IgD-negative memory B cell (primary cell): Measurements from ENCODE around the gene POLR2A. TPM values are rescaled to one million over a fixed set of nuclear protein-coding genes. Genes with fewer than 3 reads are reported as not detected.

Source experiments
- H3K27ac Mint-ChIP-seq, 3 donors: one replicate each; pipeline ENCODE4 v1.8.0; 2020 to 2022; ENCODE audit warnings: mild to moderate bottlenecking in 3 of 3, mixed read lengths in 3 of 3, moderate library complexity in 1 of 3
- H3K27me3 Mint-ChIP-seq: one replicate; pipeline ENCODE4 v1.8.0; 2021; ENCODE audit warnings: mixed read lengths
- H3K36me3 Mint-ChIP-seq: one replicate; pipeline ENCODE4 v1.8.0; 2020; ENCODE audit warnings: mild to moderate bottlenecking, mixed read lengths
- H3K4me1 Mint-ChIP-seq, 3 donors: one replicate each; pipeline ENCODE4 v1.8.0; 2020 to 2022; ENCODE audit warnings: mixed read lengths in 3 of 3, mild to moderate bottlenecking in 1 of 3
- H3K4me3 Mint-ChIP-seq, 4 donors: one replicate each; pipeline ENCODE4 v1.8.0; 2020 to 2022; ENCODE audit warnings: mild to moderate bottlenecking in 4 of 4, mixed read lengths in 4 of 4, moderate library complexity in 3 of 4
- H3K9me3 Mint-ChIP-seq, 3 donors: one replicate each; pipeline ENCODE4 v1.8.0; 2020 to 2021; ENCODE audit warnings: mixed read lengths in 3 of 3, mild to moderate bottlenecking in 1 of 3
- polyA plus RNA-seq: library from polyadenylated mRNA; unstranded; fragments of 300-500 nt; fragmentation: Illumina TruSeq; gene quantifications from one replicate; pipeline ENCODE4 v1.2.3, GENCODE V29; 2021

The POLR2A gene
- polyA plus RNA-seq, 1 donor from 2014 or later: 55.7 TPM

DNA sequence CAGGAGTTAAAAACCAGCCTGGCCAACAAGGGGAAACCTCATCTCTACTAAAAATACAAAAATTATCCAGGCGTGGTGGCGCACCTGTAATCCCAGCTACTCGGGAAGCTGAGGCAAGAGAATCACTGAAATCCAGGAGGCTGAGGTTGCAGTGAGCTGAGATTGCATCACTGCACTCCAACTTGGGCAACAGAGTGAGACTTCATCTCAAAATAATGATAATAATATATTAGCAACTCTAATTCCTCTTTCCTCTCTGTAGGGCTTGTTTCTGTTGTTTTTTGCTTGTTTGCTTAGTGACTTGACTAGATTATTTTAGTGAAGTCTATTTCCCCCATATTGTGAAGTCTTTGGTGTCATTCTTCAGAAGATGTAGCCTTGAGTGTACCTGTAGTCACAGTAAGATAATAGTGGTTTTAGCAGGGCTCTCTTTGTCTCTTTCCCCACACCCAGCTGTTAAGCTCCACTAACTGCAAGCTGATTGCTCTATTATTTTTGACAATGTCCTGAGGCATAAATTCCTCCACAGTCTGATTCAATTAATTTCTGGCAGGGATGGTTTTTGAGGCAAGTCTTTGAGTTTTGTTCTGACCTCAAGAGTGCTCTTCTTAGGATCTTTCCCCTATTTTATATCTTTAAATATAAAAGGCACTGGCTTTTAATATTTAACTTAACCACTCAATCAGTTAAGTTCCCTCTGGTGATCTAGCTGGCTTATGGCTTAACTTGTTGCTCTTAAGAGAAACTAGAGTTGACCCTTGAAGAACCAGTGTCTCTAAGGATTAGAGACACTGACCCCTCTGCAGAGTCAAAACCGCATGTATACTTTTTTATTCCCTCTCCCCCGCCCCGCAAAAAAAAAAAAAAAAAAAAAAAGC is 46.1 kb downstream of the POLR2A start:
- Mint-ChIP-seq H3K27ac (no peak overlapping the region), H3K27me3 (peaks cover 4% of the 10 kb centered on the region), H3K36me3 (no peaks in the 10 kb centered on the region), H3K9me3 (peaks cover 0 to 14% (median 4%) of the 10 kb centered on the region in 3 donors), H3K4me3 (no peak overlapping the region), H3K4me1 (peaks cover 0 to 1% (median 0%) of the 10 kb centered on the region in 3 donors)

DNA sequence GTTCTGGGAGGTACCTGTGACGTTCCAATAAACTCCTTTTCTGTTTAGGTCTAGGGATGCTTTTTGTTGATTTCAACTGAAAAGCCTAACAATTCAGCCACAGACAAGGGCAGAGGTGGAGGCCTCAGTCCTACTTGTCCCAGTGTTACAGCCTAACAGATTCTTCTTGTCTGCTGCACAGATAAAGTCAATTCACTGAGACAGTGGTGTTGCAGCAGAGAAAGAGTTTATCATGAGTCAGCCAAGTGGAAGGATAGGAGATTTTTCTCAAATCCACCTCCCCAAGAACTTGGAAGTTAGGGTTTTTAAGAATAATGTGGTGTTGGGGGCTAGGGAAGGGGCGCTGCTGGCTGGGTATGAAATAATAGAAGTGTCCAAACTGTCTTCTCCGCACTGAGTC is 53.9 kb downstream of the POLR2A start:
- Mint-ChIP-seq H3K27me3 (peaks cover 4% of the 10 kb centered on the region), H3K4me1 (no peaks in the 10 kb centered on the region), H3K36me3 (no peaks in the 10 kb centered on the region), H3K4me3 (no peak overlapping the region), H3K9me3 (no peaks in the 10 kb centered on the region), H3K27ac (no peak overlapping the region)

DNA sequence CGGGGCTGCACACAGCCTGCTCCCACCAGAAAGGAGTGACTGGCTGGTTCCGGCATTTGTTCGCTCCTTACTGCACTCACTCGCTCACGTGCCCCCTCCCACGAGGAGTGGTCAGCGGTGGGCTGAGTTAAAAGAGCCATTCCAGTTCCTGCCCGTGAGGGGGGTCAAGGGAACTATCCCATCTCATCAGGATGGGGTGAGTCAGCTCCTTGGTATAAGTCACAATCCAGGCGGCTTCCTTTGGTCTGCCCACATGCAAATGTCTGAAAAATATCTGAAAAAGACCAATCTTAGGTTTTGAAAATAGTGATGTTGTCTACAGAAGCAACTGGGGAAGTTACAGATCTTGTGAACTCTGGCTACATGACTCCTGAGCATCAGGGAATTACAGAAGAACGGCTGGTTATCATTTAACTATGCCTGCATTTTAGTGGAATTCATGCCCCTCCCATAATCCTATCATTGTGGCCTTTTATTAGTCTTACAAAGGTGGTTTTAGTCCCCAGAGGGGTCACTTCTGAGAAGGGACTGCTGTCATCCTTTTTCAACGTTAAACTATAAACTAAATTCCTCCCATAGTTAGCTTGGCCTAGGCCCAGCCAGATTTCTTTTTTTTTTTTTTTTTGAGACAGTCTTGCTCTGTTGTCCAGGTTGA is 54.9 kb downstream of the POLR2A start:
- Mint-ChIP-seq H3K27me3 (peaks cover 4% of the 10 kb centered on the region), H3K27ac (no peak overlapping the region), H3K4me3 (no peak overlapping the region), H3K9me3 (no peaks in the 10 kb centered on the region), H3K36me3 (no peaks in the 10 kb centered on the region), H3K4me1 (peaks cover 0 to 5% (median 0%) of the 10 kb centered on the region in 3 donors)

DNA sequence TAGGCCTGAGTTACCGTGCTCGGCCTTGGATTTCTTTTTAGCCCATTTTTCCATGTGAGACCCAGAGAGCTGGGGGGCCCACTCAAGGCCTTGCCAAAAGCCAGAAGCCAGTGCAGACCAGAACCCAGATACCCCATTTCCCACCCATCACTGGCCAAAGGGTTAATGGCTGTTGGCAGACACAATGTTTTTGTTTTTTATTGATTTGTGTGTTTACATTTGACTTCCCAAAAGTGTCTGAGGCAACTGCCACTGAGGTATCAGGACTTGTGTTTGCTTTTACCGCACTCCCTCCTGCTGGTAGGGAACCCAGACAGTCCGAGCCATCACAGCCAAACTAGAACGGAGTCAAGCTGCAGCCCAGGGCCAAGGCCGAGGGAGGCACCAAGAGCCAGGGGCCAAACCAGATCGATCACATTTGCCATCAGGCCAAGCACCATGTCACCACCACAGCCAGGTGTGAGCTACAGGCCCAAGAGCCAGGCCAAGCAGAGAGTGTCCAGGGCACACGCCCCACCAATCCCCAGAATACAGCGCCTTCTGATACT is 57.0 kb downstream of the POLR2A start:
- H3K27me3 Mint-ChIP-seq: no peaks in the 10 kb centered on the region
- no peaks in the 10 kb centered on the region for H3K36me3 Mint-ChIP-seq
- no peaks in the 10 kb centered on the region for H3K9me3 Mint-ChIP-seq
- no peak overlapping the region for H3K4me3 Mint-ChIP-seq
- H3K4me1 Mint-ChIP-seq: peaks cover 0 to 5% (median 0%) of the 10 kb centered on the region in 3 donors
- no peak overlapping the region for H3K27ac Mint-ChIP-seq

DNA sequence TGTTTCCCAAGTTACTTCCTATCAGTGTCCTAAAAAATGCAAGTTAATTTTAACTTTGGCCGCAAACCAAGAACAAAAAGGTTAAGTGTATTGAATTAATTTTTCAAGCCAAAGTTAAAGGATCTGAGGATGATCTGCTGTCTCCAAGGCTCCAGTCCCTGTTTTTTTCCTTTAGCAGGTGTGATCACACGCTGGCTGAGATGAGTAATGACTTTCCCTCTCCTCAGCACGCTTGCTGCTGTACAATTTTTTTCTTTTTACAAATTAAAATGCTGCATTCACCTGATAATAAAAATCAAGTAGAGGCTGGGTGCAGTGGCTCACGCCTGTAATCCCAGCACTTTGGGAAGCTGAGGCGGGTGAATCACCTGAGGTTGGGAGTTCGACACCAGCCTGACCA is 60.7 kb downstream of the POLR2A start:
- H3K36me3 Mint-ChIP-seq: no peaks in the 10 kb centered on the region
- no peaks in the 10 kb centered on the region for H3K27me3 Mint-ChIP-seq
- H3K4me3 Mint-ChIP-seq: no peak overlapping the region
- H3K27ac Mint-ChIP-seq: no peak overlapping the region
- H3K9me3 Mint-ChIP-seq: no peaks in the 10 kb centered on the region
- peaks cover 5 to 13% (median 12%) of the 10 kb centered on the region in 3 donors for H3K4me1 Mint-ChIP-seq

DNA sequence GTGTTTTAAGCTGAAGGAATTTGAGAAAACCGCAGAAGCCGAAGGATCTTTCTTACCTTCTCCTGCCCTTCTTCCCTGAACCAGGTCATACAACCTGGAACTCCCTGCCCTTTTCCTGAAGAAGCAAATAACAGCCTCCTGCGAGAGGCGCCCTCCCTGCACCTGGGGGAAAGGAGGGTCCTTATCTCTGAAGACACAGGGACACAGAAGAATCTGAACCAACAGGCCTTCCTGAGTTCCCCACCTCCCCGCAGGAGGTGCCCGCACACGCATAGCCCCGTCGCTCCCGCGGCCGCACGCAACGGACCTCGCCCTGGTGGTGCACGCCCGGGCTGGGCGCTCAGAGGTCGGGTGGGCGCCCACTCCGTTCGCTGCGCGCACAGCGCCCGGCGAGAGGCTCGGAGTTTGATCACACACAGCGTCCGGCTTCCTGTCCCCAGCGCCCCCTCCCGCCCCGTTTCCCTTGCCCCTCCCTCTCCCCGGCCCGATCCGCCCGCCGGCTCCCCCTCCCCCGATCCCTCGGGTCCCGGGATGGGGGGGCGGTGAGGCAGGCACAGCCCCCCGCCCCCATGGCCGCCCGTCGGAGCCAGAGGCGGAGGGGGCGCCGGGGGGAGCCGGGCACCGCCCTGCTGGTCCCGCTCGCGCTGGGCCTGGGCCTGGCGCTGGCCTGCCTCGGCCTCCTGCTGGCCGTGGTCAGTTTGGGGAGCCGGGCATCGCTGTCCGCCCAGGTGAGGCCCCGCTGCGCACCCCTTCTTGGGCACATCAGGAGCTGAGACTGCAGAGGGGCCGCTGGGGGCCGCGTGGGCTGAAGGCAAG is 64.6 kb downstream of the POLR2A start, which contains the start of gene TNFSF12:
Gene TNFSF12 (plus strand): TSS at position 474 of the 816 bp plus-strand sequence. CDS start 96 bp downstream, at position 570.
- H3K27me3 Mint-ChIP-seq: no peaks in the 10 kb centered on the region
- H3K9me3 Mint-ChIP-seq: no peaks in the 10 kb centered on the region
- peaks cover 13 to 36% (median 28%) of the 10 kb centered on the region in 3 donors for H3K4me1 Mint-ChIP-seq
- H3K4me3 Mint-ChIP-seq: peak within 1 kb of the TSS; percentile 81 to 93 (median 88)
- peaks cover 2% of the 10 kb centered on the region for H3K36me3 Mint-ChIP-seq
- peak within 1 kb of the TSS; percentile 54 to 88 (median 86) for H3K27ac Mint-ChIP-seq

Other genes starting within 250 kb of the POLR2A start
- 32.3 TPM for gene DVL2, start 249.8 kb upstream of the POLR2A start, polyA plus RNA-seq
- gene PHF23, start 244.9 kb upstream of the POLR2A start, polyA plus RNA-seq: 38.2 TPM
- gene GABARAP, start 241.9 kb upstream of the POLR2A start, polyA plus RNA-seq: 1,138 TPM
- gene CTDNEP1, start 232.6 kb upstream of the POLR2A start, polyA plus RNA-seq: 48.7 TPM
- gene ELP5, start 232.2 kb upstream of the POLR2A start, polyA plus RNA-seq: 86.8 TPM
- 1.2 TPM for gene CLDN7, start 221.9 kb upstream of the POLR2A start, polyA plus RNA-seq
- not detected for gene SLC2A4, start 202.6 kb upstream of the POLR2A start, polyA plus RNA-seq
- not detected for gene YBX2, start 189.7 kb upstream of the POLR2A start, polyA plus RNA-seq
- gene EIF5A, start 176.7 kb upstream of the POLR2A start, polyA plus RNA-seq: 221 TPM
- 128 TPM for gene GPS2, start 169.0 kb upstream of the POLR2A start, polyA plus RNA-seq
- 1.7 TPM for gene NEURL4, start 155.0 kb upstream of the POLR2A start, polyA plus RNA-seq
- gene ACAP1, start 147.8 kb upstream of the POLR2A start, polyA plus RNA-seq: 251 TPM
- 6.8 TPM for gene KCTD11, start 132.2 kb upstream of the POLR2A start, polyA plus RNA-seq
- gene TMEM95, start 129.2 kb upstream of the POLR2A start, polyA plus RNA-seq: not detected
- 4.4 TPM for gene TNK1, start 103.3 kb upstream of the POLR2A start, polyA plus RNA-seq
- gene PLSCR3, start 89.8 kb upstream of the POLR2A start, polyA plus RNA-seq: 113 TPM
- gene TMEM256, start 80.3 kb upstream of the POLR2A start, polyA plus RNA-seq: 84.7 TPM
- not detected for gene NLGN2, start 76.5 kb upstream of the POLR2A start, polyA plus RNA-seq
- not detected for gene SPEM1, start 64.0 kb upstream of the POLR2A start, polyA plus RNA-seq
- not detected for gene SPEM2, start 58.8 kb upstream of the POLR2A start, polyA plus RNA-seq
- not detected for gene SPEM3, start 55.5 kb upstream of the POLR2A start, polyA plus RNA-seq
- gene TMEM102, start 48.9 kb upstream of the POLR2A start, polyA plus RNA-seq: 25.5 TPM
- not detected for gene FGF11, start 44.9 kb upstream of the POLR2A start, polyA plus RNA-seq
- gene CHRNB1, start 39.3 kb upstream of the POLR2A start, polyA plus RNA-seq: 13.8 TPM
- gene ZBTB4, start 4.7 kb upstream of the POLR2A start, polyA plus RNA-seq: 15.9 TPM
- not detected for gene SLC35G6, start 2.9 kb upstream of the POLR2A start, polyA plus RNA-seq
- 45.1 TPM for gene TNFSF12, start 64.7 kb downstream of the POLR2A start, polyA plus RNA-seq
- gene TNFSF13, start 74.4 kb downstream of the POLR2A start, polyA plus RNA-seq: 5.1 TPM
- 19.0 TPM for gene SENP3, start 77.6 kb downstream of the POLR2A start, polyA plus RNA-seq
- 26.9 TPM for gene CD68, start 95.3 kb downstream of the POLR2A start, polyA plus RNA-seq
- 37.9 TPM for gene MPDU1, start 99.5 kb downstream of the POLR2A start, polyA plus RNA-seq
- gene SOX15, start 105.7 kb downstream of the POLR2A start, polyA plus RNA-seq: not detected
- 20.0 TPM for gene FXR2, start 130.5 kb downstream of the POLR2A start, polyA plus RNA-seq
- gene SAT2, start 143.5 kb downstream of the POLR2A start, polyA plus RNA-seq: 37.7 TPM
- not detected for gene SHBG, start 145.8 kb downstream of the POLR2A start, polyA plus RNA-seq
- gene ATP1B2, start 166.6 kb downstream of the POLR2A start, polyA plus RNA-seq: not detected
- gene TP53, start 203.1 kb downstream of the POLR2A start, polyA plus RNA-seq: 55.0 TPM
- gene WRAP53, start 204.1 kb downstream of the POLR2A start, polyA plus RNA-seq: 15.3 TPM
- not detected for gene EFNB3, start 220.8 kb downstream of the POLR2A start, polyA plus RNA-seq
- not detected for gene DNAH2, start 233.4 kb downstream of the POLR2A start, polyA plus RNA-seq